ENCODE results near the gene DCXR. TPM values are rescaled to one million over a fixed set of nuclear protein-coding genes. Genes with fewer than 3 reads are reported as not detected.
A peak's percentile ranks its signal among the peaks of the same experiment; 100 is the strongest.

Gene DCXR
- total and polyA plus RNA-seq, 2 of the 13 experiments (the other 11 are each of a cell fraction or from before 2014, with no cell fraction given) = 287 to 311 TPM

GRCh38 chr17:82065638-82066303, 28.3 kb upstream of the DCXR start, which contains the start of gene DUS1L (continued):
- TF ChIP-seq XBP1 (CRISPR knock-in tag; IDR thresholded peaks at IDR 0.05) (no peak), DZIP1 (CRISPR knock-in tag; IDR thresholded peaks at IDR 0.05) (no peak; the same call in 1 of the 2 replicates), KDM3A (CRISPR knock-in tag; IDR thresholded peaks at IDR 0.05; ENCODE audit: low read depth) (peak; percentile 97), ZEB1 (IDR thresholded peaks at IDR 0.05; ENCODE audit: insufficient replicate concordance, low read depth) (no peak), POGK (CRISPR knock-in tag; conservative IDR thresholded peaks at IDR 0.05) (peak; percentile 94), NR0B2 (CRISPR knock-in tag; IDR thresholded peaks at IDR 0.05) (peak; percentile 97), STAT5B (CRISPR knock-in tag; IDR thresholded peaks at IDR 0.05) (peak; percentile 95), HNRNPH1 (optimal IDR thresholded peaks at IDR 0.05; ENCODE audit: low read depth, low read length) (no peak), BCL3 (CRISPR knock-in tag; IDR thresholded peaks at IDR 0.05) (peak; percentile 77), AKNA (CRISPR knock-in tag; IDR thresholded peaks at IDR 0.05; ENCODE audit: borderline replicate concordance) (no peak), ZNF597 (CRISPR knock-in tag; IDR thresholded peaks at IDR 0.05) (0 out of 2 replicates have a peak, but pooled peaks have one; percentile 37), ATF2 (CRISPR knock-in tag; IDR thresholded peaks at IDR 0.05) (peak; percentile 92), ZC3H4 (CRISPR knock-in tag; IDR thresholded peaks at IDR 0.05; ENCODE audit: borderline replicate concordance) (no peak)
